Measurements from ENCODE around the gene JUNB. TPM values are rescaled to one million over a fixed set of nuclear protein-coding genes. Genes with fewer than 3 reads are reported as not detected.
A peak's percentile ranks its signal among the peaks of the same experiment; 100 is the strongest.

JUNB gene
- total and polyA plus RNA-seq, 12 donors = 4.2 to 594 (median 247) TPM

DNA sequence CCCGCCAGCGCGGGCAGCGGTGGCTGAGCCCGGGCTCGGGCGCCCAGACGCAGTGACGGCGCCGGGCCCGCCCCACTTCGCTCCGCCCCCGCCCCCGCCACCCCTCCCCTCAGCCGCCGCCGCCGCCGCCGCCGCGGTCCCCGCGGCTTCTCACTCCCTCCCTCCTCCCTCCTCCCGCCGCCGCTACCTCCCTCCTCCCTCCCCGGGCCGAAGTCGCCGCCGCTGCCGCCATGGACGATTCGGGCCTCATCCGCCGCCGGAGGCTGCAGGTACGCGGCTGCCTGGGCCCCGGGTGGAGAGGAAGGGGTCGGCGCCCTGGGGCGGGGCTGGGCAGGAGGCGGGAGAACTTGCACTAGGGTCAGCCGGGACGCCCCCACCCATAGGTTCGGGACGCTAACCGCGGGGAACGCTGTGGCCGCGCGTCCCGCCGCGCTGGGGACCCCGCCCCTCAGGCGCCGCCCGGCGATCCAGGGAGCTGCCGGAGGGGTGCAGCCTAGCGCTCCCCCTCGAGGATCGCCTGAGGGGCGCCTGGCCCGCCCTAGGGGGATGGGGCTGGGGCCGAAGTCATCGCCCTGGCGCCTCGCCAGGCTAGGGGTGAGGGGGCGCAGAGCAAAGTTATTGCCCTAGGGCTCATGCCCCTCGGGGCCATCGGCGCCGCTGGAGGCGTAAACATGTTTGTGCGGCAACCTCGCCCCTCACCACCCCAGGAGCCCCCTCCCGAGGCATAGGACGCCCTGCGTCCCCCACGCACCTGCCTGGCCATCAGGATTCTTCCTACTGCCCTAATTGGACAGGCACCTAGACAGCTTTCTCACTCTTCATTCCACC is 42.7 kb downstream of the JUNB start:
- peak in 2 of 7 donors; percentile 18 to 35 for DNase-seq
- Histone ChIP-seq H3K36me3 (replicated peaks in 1 of 2) (no peaks in the 10 kb centered on the region), H3K9me3 (replicated peaks in 1 of 3) (no peaks in the 10 kb centered on the region), H3K27ac (peak overlapping the region in 1 of 5 donors; percentile 29), H3K4me3 (peak overlapping the region in 1 of 4 donors; percentile 48), H3K27me3 (peaks cover 47% of the 10 kb centered on the region), H3K4me1 (replicated peaks in 1 of 2) (peaks cover 3 to 12% of the 10 kb centered on the region in 2 donors)
- intact Hi-C loops (cut with DNase I) = no loop called here
- 1 to 3% (median 2%) methylated on average over 9 to 80 of the region's 87 CpGs for WGBS, 4 donors
- TF ChIP-seq POLR2A (IDR thresholded peaks at IDR 0.05) (no peak), CTCF (IDR thresholded peaks at IDR 0.05) (no peak)

DNA sequence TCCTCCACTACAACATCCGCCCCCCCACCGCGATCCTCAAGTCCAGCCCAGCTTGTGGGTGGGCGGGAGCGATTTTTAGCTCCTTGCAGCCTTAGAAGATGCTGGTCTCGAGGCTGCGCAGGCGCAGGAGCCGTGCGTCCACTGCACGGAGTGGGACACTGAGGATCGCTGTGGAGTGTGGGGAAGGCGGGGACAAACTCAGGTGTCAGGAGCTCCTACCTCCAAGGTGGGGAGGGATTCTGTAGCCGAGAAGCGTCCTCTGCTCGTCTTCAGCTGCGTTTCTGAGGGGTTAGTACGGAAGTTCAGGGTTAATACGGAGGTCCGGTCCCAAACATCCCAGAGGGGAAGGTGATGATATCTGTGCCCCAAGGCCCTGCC is 43.3 kb downstream of the JUNB start, which contains the start of gene RTBDN:
Gene RTBDN, minus strand, starts transcription at position 14 of the 378 bp plus-strand sequence. CDS start 4,600 bp downstream, outside the sequence.
- Histone ChIP-seq H3K27ac (peak within 1 kb of the TSS in 1 of 5 donors; percentile 34), H3K4me3 (peak within 1 kb of the TSS in 1 of 4 donors; percentile 48), H3K9me3 (replicated peaks in 1 of 3) (no peaks in the 10 kb centered on the region), H3K27me3 (peaks cover 53% of the 10 kb centered on the region), H3K4me1 (replicated peaks in 1 of 2) (peaks cover 3 to 12% of the 10 kb centered on the region in 2 donors), H3K36me3 (replicated peaks in 1 of 2) (no peaks in the 10 kb centered on the region)
- no peak for DNase-seq
- intact Hi-C loops (cut with DNase I) = no loop called here
- 8 to 14% (median 10%) methylated on average over 14 to 20 of the region's 20 CpGs for WGBS, 4 donors
- TF ChIP-seq POLR2A (IDR thresholded peaks at IDR 0.05) (no peak), CTCF (IDR thresholded peaks at IDR 0.05) (no peak)

DNA sequence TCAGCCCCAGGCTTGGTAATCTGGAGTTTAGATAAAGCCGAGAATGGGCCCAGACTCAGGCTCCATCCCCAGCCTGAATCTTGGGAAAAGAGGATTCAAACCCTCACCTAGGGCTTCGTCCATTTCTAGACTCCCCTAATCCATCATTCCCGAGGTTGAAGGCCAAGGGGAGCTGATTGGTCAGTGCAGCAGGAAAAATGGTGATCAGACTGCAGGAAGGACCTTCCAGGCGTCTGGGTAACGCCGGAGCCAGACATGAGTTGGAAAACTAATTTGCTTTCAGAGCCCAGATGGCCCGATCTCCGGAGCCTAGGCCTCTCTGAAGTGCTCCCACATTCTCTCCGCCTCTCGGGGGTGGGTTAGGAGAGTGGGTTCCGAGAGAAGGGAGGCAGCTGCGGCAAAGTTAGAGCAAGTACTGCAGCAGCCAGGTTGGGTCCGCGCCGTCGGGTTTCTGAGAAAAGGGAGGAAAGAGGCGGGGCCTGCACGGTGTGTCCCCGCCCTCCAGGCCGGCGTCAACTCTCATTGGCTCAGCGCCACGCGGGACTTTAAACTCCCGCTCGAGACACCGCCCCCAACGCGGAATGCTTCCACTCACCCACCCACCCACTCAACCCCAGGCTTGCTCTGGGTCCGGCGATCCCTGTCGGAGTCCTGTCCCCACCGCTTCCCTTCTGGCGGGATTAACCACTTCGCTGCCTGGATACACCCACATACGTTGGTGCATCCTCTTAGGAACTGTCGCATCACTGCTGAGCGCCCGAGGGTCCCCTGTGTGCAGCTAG is 43.9 kb downstream of the JUNB start:
- Histone ChIP-seq H3K4me1 (replicated peaks in 1 of 2) (peaks cover 3 to 12% of the 10 kb centered on the region in 2 donors), H3K9me3 (replicated peaks in 1 of 3) (no peaks in the 10 kb centered on the region), H3K27me3 (peaks cover 59% of the 10 kb centered on the region), H3K36me3 (replicated peaks in 1 of 2) (no peaks in the 10 kb centered on the region), H3K27ac (no peak overlapping the region), H3K4me3 (no peak overlapping the region)
- intact Hi-C loops (cut with DNase I) = no loop called here
- no peak for TF ChIP-seq POLR2A (IDR thresholded peaks at IDR 0.05)
- no peak for TF ChIP-seq CTCF (IDR thresholded peaks at IDR 0.05)
- WGBS, 4 donors = 5 to 11% (median 6%) methylated on average over 26 to 39 of the region's 39 CpGs
- peak in 3 of 7 donors; percentile 34 to 73 (median 52) for DNase-seq

DNA sequence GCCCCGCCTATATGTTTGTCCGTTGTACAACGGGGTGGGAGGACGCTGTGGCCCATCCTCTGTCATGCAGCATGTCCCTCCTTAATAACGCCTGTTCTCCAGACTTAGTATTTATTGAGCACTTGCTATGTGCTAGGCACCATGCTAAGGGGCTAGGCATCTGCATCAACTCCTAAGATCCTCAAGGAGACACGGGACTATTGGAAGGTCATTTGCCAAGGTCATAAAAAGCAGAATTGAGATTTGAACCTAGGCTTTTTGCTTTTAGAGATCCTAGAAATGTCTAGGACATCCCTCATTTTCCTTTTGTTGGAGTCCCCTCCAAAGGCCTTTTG is 45.2 kb downstream of the JUNB start:
- H3K36me3 ChIP-seq (replicated peaks in 1 of 2) = no peaks in the 10 kb centered on the region
- peaks cover 10 to 20% of the 10 kb centered on the region in 2 donors for H3K4me1 ChIP-seq (replicated peaks in 1 of 2)
- DNase-seq = no peak
- TF ChIP-seq POLR2A (IDR thresholded peaks at IDR 0.05) (no peak), CTCF (IDR thresholded peaks at IDR 0.05) (no peak)
- H3K9me3 ChIP-seq (replicated peaks in 1 of 3) = no peaks in the 10 kb centered on the region
- 3 to 12% (median 8%) methylated on average over 5 to 6 of the region's 6 CpGs for WGBS, 4 donors
- intact Hi-C loops (cut with DNase I) = no loop called here
- no peak overlapping the region for H3K4me3 ChIP-seq
- H3K27ac ChIP-seq = no peak overlapping the region
- H3K27me3 ChIP-seq = peaks cover 71% of the 10 kb centered on the region
